CD4-positive, CD25-positive, alpha-beta regulatory T cell (primary cell): ENCODE results near the gene LMAN2. TPM values are rescaled to one million over a fixed set of nuclear protein-coding genes. Genes with fewer than 3 reads are reported as not detected.
"Not testable (repeated sequence)": the region's sequence is repeated elsewhere in the genome, so short reads cannot be mapped to it uniquely, and the experiment has no call there.

Experiments used
- ATAC-seq, 2 donors: fragments of 150-1000 bp; cut with Tn5 transposase; one replicate each; pipeline ENCODE4 v1.10.0; 2021; ENCODE audit warnings: low read depth in 2 of 2, moderate number of reproducible peaks in 2 of 2, moderate library complexity in 1 of 2
- DNase-seq, 3 donors: peaks; one replicate each; pipeline versions ENCODE4 v3.0.0 to v3.0.0-alpha.2; 2012 to 2022; ENCODE audit warnings: mixed read lengths in 1 of 3
- H3K27ac ChIP-seq: one replicate; pipeline ENCODE4 v1.7.0; 2013; ENCODE audit warnings: mild to moderate bottlenecking, low read length; ENCODE audit not compliant: insufficient read depth, poor library complexity, severe bottlenecking
- H3K27me3 ChIP-seq: one replicate; pipeline ENCODE4 v1.7.0; 2013; ENCODE audit warnings: low read length; ENCODE audit not compliant: control insufficient read depth, insufficient read depth
- H3K36me3 ChIP-seq: one replicate; pipeline ENCODE4 v1.7.0; 2013; ENCODE audit warnings: mild to moderate bottlenecking, low read length, moderate library complexity; ENCODE audit not compliant: control insufficient read depth, insufficient read depth
- H3K4me1 ChIP-seq: 2 replicates; pipeline ENCODE4 v1.7.0; 2013; ENCODE audit warnings: mild to moderate bottlenecking, low read length; ENCODE audit not compliant: insufficient read depth, control insufficient read depth, poor library complexity, severe bottlenecking
- H3K4me3 ChIP-seq: one replicate; pipeline ENCODE4 v1.7.0; 2013; ENCODE audit warnings: low read depth, mild to moderate bottlenecking, low read length, moderate library complexity
- H3K9me3 ChIP-seq, 2 experiments: 1 replicate in 1 of 2; 2 replicates in 1 of 2; pipeline ENCODE4 v1.7.0; 2013; ENCODE audit warnings: low read length in 2 of 2, mild to moderate bottlenecking in 1 of 2, moderate library complexity in 1 of 2; ENCODE audit not compliant: control insufficient read depth in 2 of 2
- H3K27ac Mint-ChIP-seq, 3 donors: one replicate each; pipeline ENCODE4 v1.8.0; 2020 to 2022; ENCODE audit warnings: mild to moderate bottlenecking in 3 of 3, mixed read lengths in 3 of 3, moderate library complexity in 2 of 3
- H3K27me3 Mint-ChIP-seq: one replicate; pipeline ENCODE4 v1.8.0; 2022; ENCODE audit warnings: mild to moderate bottlenecking, mixed read lengths
- H3K36me3 Mint-ChIP-seq: one replicate; pipeline ENCODE4 v1.8.0; 2020; ENCODE audit warnings: mixed read lengths
- H3K4me1 Mint-ChIP-seq, 4 donors: one replicate each; pipeline ENCODE4 v1.8.0; 2020 to 2022; ENCODE audit warnings: mixed read lengths in 4 of 4, mild to moderate bottlenecking in 1 of 4
- H3K4me3 Mint-ChIP-seq, 4 donors: one replicate each; pipeline ENCODE4 v1.8.0; 2020 to 2022; ENCODE audit warnings: mild to moderate bottlenecking in 4 of 4, mixed read lengths in 4 of 4, moderate library complexity in 3 of 4
- H3K9me3 Mint-ChIP-seq, 7 donors: one replicate each; pipeline ENCODE4 v1.8.0; 2020 to 2022; ENCODE audit warnings: mixed read lengths in 7 of 7, mild to moderate bottlenecking in 3 of 7, moderate library complexity in 2 of 7
- polyA plus RNA-seq, 4 donors: library from polyadenylated mRNA; unstranded; fragments of 300-500 nt; fragmentation: Illumina TruSeq; gene quantifications; one replicate each; pipeline ENCODE4 v1.2.3, GENCODE V29; 2021
- total RNA-seq: library from RNA; stranded (reverse); gene quantifications from one replicate; pipeline ENCODE4 v1.2.3, GENCODE V29; 2022

The LMAN2 gene
- total and polyA plus RNA-seq, 5 donors from 2014 or later = 77.9 to 289 (median 237) TPM

GRCh38 chr5:177349362-177349647 is 2.2 kb downstream of the LMAN2 start:
- Mint-ChIP-seq H3K4me1 (peaks cover 17 to 62% (median 38%) of the 10 kb centered on the region in 4 donors), H3K36me3 (peaks cover 10% of the 10 kb centered on the region), H3K27me3 (no peaks in the 10 kb centered on the region), H3K4me3 (peak overlapping the region; percentile 83 to 99 (median 92)), H3K9me3 (no peaks in the 10 kb centered on the region), H3K27ac (peak overlapping the region in 2 of 3 donors; percentile 20 to 50)
- ATAC-seq (no peak), DNase-seq (no peak)
- Histone ChIP-seq H3K27ac (no peak overlapping the region), H3K36me3 (peaks cover 29% of the 10 kb centered on the region), H3K4me3 (peak overlapping the region; percentile 93), H3K27me3 (no peaks in the 10 kb centered on the region), H3K4me1 (peaks cover 38% of the 10 kb centered on the region), H3K9me3 (no peaks in the 10 kb centered on the region)

DNA sequence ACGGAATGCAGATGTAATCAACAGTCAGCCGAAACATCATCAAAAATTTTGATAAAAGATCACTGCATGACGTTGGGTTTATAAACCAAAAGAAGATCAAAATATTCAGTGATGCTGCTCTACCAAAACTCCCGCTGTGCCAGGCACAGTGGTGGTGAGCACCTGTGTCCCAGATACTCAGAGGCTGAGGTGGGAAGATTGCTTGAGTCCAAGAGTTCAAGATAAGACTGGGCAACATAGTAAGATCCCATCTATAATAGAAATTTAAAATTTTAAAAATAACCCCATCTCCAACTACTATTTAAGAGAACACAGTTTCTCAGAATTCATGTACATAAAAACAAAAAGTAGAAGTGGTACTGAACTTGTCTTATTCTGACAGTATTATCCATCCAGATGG is 3.8 kb downstream of the LMAN2 start:
- Mint-ChIP-seq H3K4me1 (peaks cover 20 to 62% (median 39%) of the 10 kb centered on the region in 4 donors), H3K4me3 (peak overlapping the region in 1 of 4 donors; percentile 46), H3K9me3 (no peaks in the 10 kb centered on the region), H3K27me3 (no peaks in the 10 kb centered on the region), H3K36me3 (peaks cover 14% of the 10 kb centered on the region), H3K27ac (no peak overlapping the region)
- DNase-seq = no peak
- no peak overlapping the region for H3K27ac ChIP-seq
- ATAC-seq = no peak
- no peak overlapping the region for H3K4me3 ChIP-seq
- peaks cover 37% of the 10 kb centered on the region for H3K36me3 ChIP-seq
- no peaks in the 10 kb centered on the region for H3K9me3 ChIP-seq
- H3K27me3 ChIP-seq = no peaks in the 10 kb centered on the region
- peaks cover 38% of the 10 kb centered on the region for H3K4me1 ChIP-seq

GRCh38 chr5:177346820-177347219 is 4.6 kb downstream of the LMAN2 start:
- DNase-seq (no peak), ATAC-seq (no peak)
- H3K4me3 Mint-ChIP-seq = peak overlapping the region in 1 of 4 donors; percentile 46
- peak overlapping the region in 2 of 3 donors; percentile 36 to 85 for H3K27ac Mint-ChIP-seq
- Histone ChIP-seq H3K27me3 (no peaks in the 10 kb centered on the region), H3K4me1 (peaks cover 34% of the 10 kb centered on the region), H3K4me3 (no peak overlapping the region), H3K9me3 (no peaks in the 10 kb centered on the region), H3K36me3 (peaks cover 45% of the 10 kb centered on the region), H3K27ac (no peak overlapping the region)
- peaks cover 16% of the 10 kb centered on the region for H3K36me3 Mint-ChIP-seq
- no peaks in the 10 kb centered on the region for H3K27me3 Mint-ChIP-seq
- no peaks in the 10 kb centered on the region for H3K9me3 Mint-ChIP-seq
- peaks cover 17 to 60% (median 37%) of the 10 kb centered on the region in 4 donors for H3K4me1 Mint-ChIP-seq

DNA sequence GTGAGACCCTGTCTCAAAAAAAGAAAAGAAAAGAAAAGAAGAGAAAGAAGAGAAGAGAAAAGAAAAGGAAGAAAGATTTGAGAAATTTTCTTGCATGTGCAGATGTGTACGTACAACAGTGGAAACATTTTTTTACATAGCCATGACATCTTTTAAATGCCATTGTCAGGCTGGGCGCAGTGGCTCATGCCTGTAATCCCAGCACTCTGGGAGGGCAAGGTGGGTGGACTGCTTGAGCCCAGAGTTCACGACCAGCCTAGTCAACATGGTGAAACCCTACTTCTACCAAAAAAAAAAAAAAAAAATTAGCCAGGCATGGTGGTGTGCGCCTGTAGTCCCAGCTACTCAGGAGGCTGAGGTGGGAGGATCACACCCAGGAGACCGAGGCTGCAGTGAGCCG is 6.6 kb downstream of the LMAN2 start:
- no peak overlapping the region for H3K27ac ChIP-seq
- no peak overlapping the region for H3K4me3 Mint-ChIP-seq
- peaks cover 14 to 50% (median 30%) of the 10 kb centered on the region in 4 donors for H3K4me1 Mint-ChIP-seq
- DNase-seq (no peak), ATAC-seq (no peak)
- H3K36me3 ChIP-seq = peaks cover 56% of the 10 kb centered on the region
- peak overlapping the region in 1 of 3 donors; percentile 69 for H3K27ac Mint-ChIP-seq
- peaks cover 24% of the 10 kb centered on the region for H3K36me3 Mint-ChIP-seq
- H3K27me3 Mint-ChIP-seq = no peaks in the 10 kb centered on the region
- peaks cover 3 to 5% of the 10 kb centered on the region in 2 experiments for H3K9me3 ChIP-seq
- peaks cover 20% of the 10 kb centered on the region for H3K4me1 ChIP-seq
- no peak overlapping the region for H3K4me3 ChIP-seq
- H3K27me3 ChIP-seq = no peaks in the 10 kb centered on the region
- H3K9me3 Mint-ChIP-seq = peaks cover 0 to 3% (median 1%) of the 10 kb centered on the region in 7 donors

DNA sequence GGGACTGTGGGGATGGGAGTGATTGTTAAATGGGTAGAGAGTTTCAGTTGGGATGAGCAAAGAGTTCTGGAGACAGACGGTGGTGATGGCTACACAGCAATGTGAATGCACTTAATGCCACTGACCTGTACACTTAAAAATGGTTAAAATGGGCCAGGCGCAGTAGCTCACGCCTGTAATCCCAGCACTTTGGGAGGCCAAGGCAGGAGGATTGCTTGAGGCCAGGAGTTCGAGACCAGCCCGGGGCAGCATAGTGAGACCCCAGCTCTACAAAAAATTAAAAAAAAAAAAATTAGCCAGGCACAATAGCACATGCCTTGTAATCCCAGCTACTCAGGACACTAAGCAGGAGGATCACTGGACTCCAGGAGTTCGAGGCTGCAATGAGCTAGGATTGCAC is 7.7 kb downstream of the LMAN2 start:
- no peak for ATAC-seq
- no peaks in the 10 kb centered on the region for H3K27me3 Mint-ChIP-seq
- peaks cover 17 to 45% (median 22%) of the 10 kb centered on the region in 4 donors for H3K4me1 Mint-ChIP-seq
- DNase-seq = no peak
- no peaks in the 10 kb centered on the region for H3K27me3 ChIP-seq
- H3K9me3 ChIP-seq = peaks cover 5 to 11% of the 10 kb centered on the region in 2 experiments
- H3K4me3 ChIP-seq = no peak overlapping the region
- H3K9me3 Mint-ChIP-seq = peaks cover 0 to 6% (median 3%) of the 10 kb centered on the region in 7 donors
- H3K4me3 Mint-ChIP-seq = no peak overlapping the region
- H3K36me3 Mint-ChIP-seq = peaks cover 24% of the 10 kb centered on the region
- no peak overlapping the region for H3K27ac ChIP-seq
- H3K27ac Mint-ChIP-seq = peak overlapping the region in 1 of 3 donors; percentile 3
- H3K4me1 ChIP-seq = peaks cover 9% of the 10 kb centered on the region
- H3K36me3 ChIP-seq = peaks cover 61% of the 10 kb centered on the region

DNA sequence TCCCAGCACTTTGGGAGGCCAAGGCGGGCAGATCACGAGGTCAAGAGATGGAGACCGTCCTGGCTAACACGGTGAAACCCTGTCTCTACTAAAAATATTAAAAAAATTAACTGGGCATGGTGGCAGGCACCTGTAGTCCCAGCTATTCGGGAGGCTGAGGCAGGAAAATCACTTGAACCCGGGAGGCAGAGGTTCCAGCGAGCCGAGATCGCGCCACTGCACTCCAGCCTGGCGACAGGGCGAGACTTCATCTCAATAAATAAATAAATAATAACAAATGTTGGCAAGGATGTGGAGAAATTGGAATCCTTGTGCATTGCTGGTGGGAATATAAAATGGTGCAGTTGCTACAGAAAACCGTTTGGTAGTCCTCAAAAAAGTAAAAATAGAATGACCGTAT is 8.5 kb downstream of the LMAN2 start:
- H3K9me3 Mint-ChIP-seq, DNase-seq, ATAC-seq, H3K27ac ChIP-seq, H3K4me3 Mint-ChIP-seq, H3K4me1 ChIP-seq, H3K27ac Mint-ChIP-seq, H3K27me3 Mint-ChIP-seq, H3K4me3 ChIP-seq, H3K27me3 ChIP-seq: not testable (repeated sequence)
- Mint-ChIP-seq H3K4me1 (peaks cover 17 to 45% (median 22%) of the 10 kb centered on the region in 4 donors), H3K36me3 (peaks cover 24% of the 10 kb centered on the region)
- Histone ChIP-seq H3K36me3 (peaks cover 69% of the 10 kb centered on the region), H3K9me3 (peaks cover 5 to 11% of the 10 kb centered on the region in 2 experiments)

DNA sequence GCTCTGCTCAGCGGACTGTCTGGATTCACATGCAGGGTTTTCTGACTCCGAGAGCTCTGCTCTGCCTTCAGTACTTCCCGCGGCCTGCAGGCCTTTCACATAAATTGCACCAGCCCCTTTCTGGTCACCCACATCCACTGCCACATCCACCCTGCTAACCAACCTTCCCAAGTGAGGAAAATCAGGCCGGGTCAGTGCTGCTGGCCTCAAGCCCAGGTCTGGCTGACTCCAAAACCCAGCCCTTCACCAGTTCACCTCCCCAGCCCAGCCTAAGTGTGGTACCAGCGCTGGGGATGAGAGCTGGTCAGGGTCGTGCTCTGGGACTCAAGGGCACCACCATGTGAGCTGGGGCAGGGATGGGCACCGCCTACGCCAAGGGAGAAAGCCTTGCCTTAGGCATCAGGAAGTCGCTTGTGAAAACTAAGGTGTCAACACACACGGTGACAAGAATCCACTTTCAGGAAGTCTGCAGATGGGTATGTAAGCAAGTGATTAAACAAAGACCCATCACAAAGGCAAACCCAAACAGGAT is 12.3 kb downstream of the LMAN2 start:
- H3K9me3 Mint-ChIP-seq = peaks cover 0 to 6% (median 3%) of the 10 kb centered on the region in 7 donors
- ATAC-seq (no peak), DNase-seq (no peak)
- H3K36me3 Mint-ChIP-seq = peaks cover 38% of the 10 kb centered on the region
- Histone ChIP-seq H3K4me1 (no peaks in the 10 kb centered on the region), H3K9me3 (peaks cover 5 to 11% of the 10 kb centered on the region in 2 experiments), H3K36me3 (peaks cover 82% of the 10 kb centered on the region), H3K4me3 (no peak overlapping the region), H3K27ac (no peak overlapping the region), H3K27me3 (no peaks in the 10 kb centered on the region)
- H3K27me3 Mint-ChIP-seq = no peaks in the 10 kb centered on the region
- H3K4me1 Mint-ChIP-seq = peaks cover 10 to 22% (median 11%) of the 10 kb centered on the region in 4 donors
- no peak overlapping the region for H3K27ac Mint-ChIP-seq
- no peak overlapping the region for H3K4me3 Mint-ChIP-seq
